ENCODE measurements around the gene PKNOX2. TPM values are rescaled to one million over a fixed set of nuclear protein-coding genes. Genes with fewer than 3 reads are reported as not detected.

PKNOX2 gene
- polyA plus RNA-seq, 2 of the 4 experiments (the other 2 are of a cell fraction) = not detected

DNA sequence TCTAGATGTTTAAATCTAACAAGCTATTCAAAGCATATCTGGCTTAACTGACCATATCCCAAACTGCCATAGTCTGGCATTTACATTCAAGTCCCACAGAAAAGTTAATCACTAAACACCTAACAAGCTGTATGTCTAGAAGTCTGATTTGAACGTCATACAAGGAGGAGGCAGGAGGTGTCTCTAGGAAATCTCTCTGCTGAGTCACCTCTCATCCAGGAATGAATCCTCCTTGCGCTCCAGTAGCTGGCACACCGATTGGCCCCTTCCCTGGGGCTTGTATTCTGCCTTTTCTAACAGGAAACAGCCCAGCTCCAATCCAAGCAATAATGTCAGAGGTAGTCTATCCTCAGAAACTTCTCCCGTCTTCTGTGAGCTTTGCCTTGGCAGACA, 299.7 kb downstream of the PKNOX2 start (continued):
- TF ChIP-seq, protein P1, sequence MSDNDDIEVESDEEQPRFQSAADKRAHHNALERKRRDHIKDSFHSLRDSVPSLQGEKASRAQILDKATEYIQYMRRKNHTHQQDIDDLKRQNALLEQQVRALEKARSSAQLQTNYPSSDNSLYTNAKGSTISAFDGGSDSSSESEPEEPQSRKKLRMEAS (IDR thresholded peaks at IDR 0.05) = no peak
- TF ChIP-seq HOXA7 (CRISPR knock-in tag; IDR thresholded peaks at IDR 0.05) = no peak
- no peak for TF ChIP-seq FOSB (CRISPR knock-in tag; IDR thresholded peaks at IDR 0.05)
- TF ChIP-seq FOXS1 (CRISPR knock-in tag; IDR thresholded peaks at IDR 0.05) = no peak

- Histone ChIP-seq H3K4me3 (no peak overlapping the region), H3K27ac (no peak overlapping the region), H3K4me1 (peaks cover 5% of the 10 kb centered on the region; the same call in 1 of the 3 replicates), H3K9me3 (no peaks in the 10 kb centered on the region), H3K4me2 (no peak overlapping the region; the same call in 2 of the 3 replicates)
- ChIA-PET POLR2A (no interaction called here), CTCF (no interaction called here)
- TF ChIP-seq MYC (IDR thresholded peaks at IDR 0.05; ENCODE audit: borderline replicate concordance, low read length) (no peak), MAFK (IDR thresholded peaks at IDR 0.05; ENCODE audit: partially characterized antibody) (no peak), KDM1A (IDR thresholded peaks at IDR 0.05; ENCODE audit: low read depth) (no peak), CTCF (IDR thresholded peaks at IDR 0.05) (no peak), FOSL2 (IDR thresholded peaks at IDR 0.05) (no peak), FOSL2 (CRISPR knock-in tag; IDR thresholded peaks at IDR 0.05) (no peak), HOXA7 (CRISPR knock-in tag; IDR thresholded peaks at IDR 0.05) (no peak), SREBF2 (IDR thresholded peaks at IDR 0.05) (no peak), RCOR1 (IDR thresholded peaks at IDR 0.05; ENCODE audit: low read depth, low read length) (no peak), CEBPB (IDR thresholded peaks at IDR 0.05) (no peak), NR3C1 (IDR thresholded peaks at IDR 0.05) (no peak), GATA3 (IDR thresholded peaks at IDR 0.05; ENCODE audit: borderline replicate concordance) (no peak), CHD2 (IDR thresholded peaks at IDR 0.05; ENCODE audit: low read length, partially characterized antibody) (no peak)
- TF ChIP-seq, protein P2, sequence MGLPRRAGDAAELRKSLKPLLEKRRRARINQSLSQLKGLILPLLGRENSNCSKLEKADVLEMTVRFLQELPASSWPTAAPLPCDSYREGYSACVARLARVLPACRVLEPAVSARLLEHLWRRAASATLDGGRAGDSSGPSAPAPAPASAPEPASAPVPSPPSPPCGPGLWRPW (IDR thresholded peaks at IDR 0.05) = no peak
- DNase-seq (ENCODE audit: low read depth in 1 of 2, low spot score in 1 of 2) = no peak
- ATAC-seq = no peak
- no peak for FAIRE-seq
- WGBS (ENCODE audit: missing lambda C conversion rate) = 84% methylated on average over 8 of the region's 8 CpGs
Observed at GRCh38 chr11:125464666-125465065, 300.1 kb downstream of the PKNOX2 start.

- H3K9me3 ChIP-seq = no peaks in the 10 kb centered on the region
- no peak for DNase-seq (ENCODE audit: low read depth in 1 of 2, low spot score in 1 of 2)
- TF ChIP-seq RCOR1 (IDR thresholded peaks at IDR 0.05; ENCODE audit: low read depth, low read length) (no peak), HOXA7 (CRISPR knock-in tag; IDR thresholded peaks at IDR 0.05) (no peak), RFX5 (IDR thresholded peaks at IDR 0.05) (no peak), MAZ (IDR thresholded peaks at IDR 0.05; ENCODE audit: borderline replicate concordance, low read depth, low read length) (no peak), PHF8 (IDR thresholded peaks at IDR 0.05; ENCODE audit: borderline replicate concordance, low read depth) (no peak), USF2 (IDR thresholded peaks at IDR 0.05) (no peak), MYC (IDR thresholded peaks at IDR 0.05; ENCODE audit: borderline replicate concordance, low read length) (no peak), ELK1 (IDR thresholded peaks at IDR 0.05; ENCODE audit: low read depth, low read length) (no peak), JUN (IDR thresholded peaks at IDR 0.05) (no peak)
- peaks cover 5% of the 10 kb centered on the region; the same call in 1 of the 3 replicates for H3K4me1 ChIP-seq
- 80% methylated on average over 2 of the region's 2 CpGs for WGBS (ENCODE audit: missing lambda C conversion rate)
- no peak overlapping the region for H3K4me2 ChIP-seq
- no peak overlapping the region for H3K4me3 ChIP-seq
- no peak for FAIRE-seq
- CTCF ChIA-PET = no interaction called here
- no peak overlapping the region for H3K27ac ChIP-seq
- ATAC-seq = no peak
- POLR2A ChIA-PET = no interaction called here
Observed at GRCh38 chr11:125465255-125465654, 300.7 kb downstream of the PKNOX2 start.

Data from A549 (cell line).